Measurements from ENCODE around the gene NUBP2.
A peak's percentile ranks its signal among the peaks of the same experiment; 100 is the strongest.

The NUBP2 gene

GRCh38 chr16:1823821-1824220, 41.1 kb downstream of the NUBP2 start:
- Histone ChIP-seq H3K27ac (ENCODE audit: extremely low read depth, low read depth, low read length) (no peak overlapping the region), H3K36me3 (ENCODE audit: control insufficient read depth in 2 of 2, insufficient read depth in 1 of 2, low read length in 2 of 2) (peaks cover 0 to 35% of the 10 kb centered on the region in 2 experiments; a peak in 2 of 3 replicates), H3K9me3 (ENCODE audit: control insufficient read depth, insufficient read depth, low read depth, low read length) (no peaks in the 10 kb centered on the region), H3K4me3 (ENCODE audit: low read depth, low read length) (no peak overlapping the region), H3K4me1 (ENCODE audit: control insufficient read depth, insufficient read depth, low read length) (no peaks in the 10 kb centered on the region)
- ChIA-PET POLR2A (interaction anchor here (0.6 kb wide), 1 partner anchor 134 kb away, joined by 3 read pairs; no protein-coding TSS in a partner anchor), CTCF (interaction anchor here (0.6 kb wide), 1 partner anchor 11 kb away, joined by 3 read pairs; no protein-coding TSS in a partner anchor)
- TF ChIP-seq GLIS1 (tag by site-specific recombination; IDR thresholded peaks at IDR 0.05) (no peak), ZNF132 (tag by site-specific recombination; IDR thresholded peaks at IDR 0.05; ENCODE audit: borderline replicate concordance) (no peak), TSHZ1 (tag by site-specific recombination; IDR thresholded peaks at IDR 0.05; ENCODE audit: borderline replicate concordance) (no peak), PATZ1 (tag by site-specific recombination; IDR thresholded peaks at IDR 0.05) (no peak), ZNF585B (tag by site-specific recombination; IDR thresholded peaks at IDR 0.05) (peak; percentile 54), ZNF791 (tag by site-specific recombination; IDR thresholded peaks at IDR 0.05) (no peak), ZNF2 (tag by site-specific recombination; IDR thresholded peaks at IDR 0.05) (no peak), ZNF548 (tag by site-specific recombination; IDR thresholded peaks at IDR 0.05) (no peak)
- TF ChIP-seq, protein P1, sequence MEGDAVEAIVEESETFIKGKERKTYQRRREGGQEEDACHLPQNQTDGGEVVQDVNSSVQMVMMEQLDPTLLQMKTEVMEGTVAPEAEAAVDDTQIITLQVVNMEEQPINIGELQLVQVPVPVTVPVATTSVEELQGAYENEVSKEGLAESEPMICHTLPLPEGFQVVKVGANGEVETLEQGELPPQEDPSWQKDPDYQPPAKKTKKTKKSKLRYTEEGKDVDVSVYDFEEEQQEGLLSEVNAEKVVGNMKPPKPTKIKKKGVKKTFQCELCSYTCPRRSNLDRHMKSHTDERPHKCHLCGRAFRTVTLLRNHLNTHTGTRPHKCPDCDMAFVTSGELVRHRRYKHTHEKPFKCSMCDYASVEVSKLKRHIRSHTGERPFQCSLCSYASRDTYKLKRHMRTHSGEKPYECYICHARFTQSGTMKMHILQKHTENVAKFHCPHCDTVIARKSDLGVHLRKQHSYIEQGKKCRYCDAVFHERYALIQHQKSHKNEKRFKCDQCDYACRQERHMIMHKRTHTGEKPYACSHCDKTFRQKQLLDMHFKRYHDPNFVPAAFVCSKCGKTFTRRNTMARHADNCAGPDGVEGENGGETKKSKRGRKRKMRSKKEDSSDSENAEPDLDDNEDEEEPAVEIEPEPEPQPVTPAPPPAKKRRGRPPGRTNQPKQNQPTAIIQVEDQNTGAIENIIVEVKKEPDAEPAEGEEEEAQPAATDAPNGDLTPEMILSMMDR (tag by site-specific recombination; IDR thresholded peaks at IDR 0.05), result peak; percentile 38

DNA sequence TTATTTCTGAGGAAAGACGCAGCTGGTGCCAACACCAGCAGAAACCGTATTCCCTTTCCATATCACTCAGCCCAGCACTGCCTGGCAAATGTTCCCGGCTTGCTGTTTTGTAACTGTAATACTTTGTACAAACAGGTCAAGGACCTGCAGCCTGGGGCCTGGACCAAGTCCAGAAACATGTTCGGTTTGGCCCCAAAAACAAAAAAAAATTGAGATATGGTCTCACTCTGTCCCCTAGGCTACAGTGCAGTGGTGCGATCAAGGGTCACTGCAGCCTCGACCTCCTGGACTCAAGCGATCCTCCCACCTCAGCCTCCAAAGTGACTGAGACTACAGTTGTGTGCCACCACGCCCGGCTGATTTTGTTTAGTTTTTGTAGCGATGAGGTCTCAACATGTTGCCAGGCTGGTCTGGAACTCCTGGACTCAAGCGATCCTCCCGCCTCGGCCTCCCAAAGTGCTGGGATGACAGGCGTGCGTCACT, 42.7 kb downstream of the NUBP2 start:
- peak overlapping the region; percentile 97 for H3K4me3 ChIP-seq (ENCODE audit: low read depth, low read length)
- H3K36me3 ChIP-seq (ENCODE audit: control insufficient read depth in 2 of 2, insufficient read depth in 1 of 2, low read length in 2 of 2), result peaks cover 0 to 29% of the 10 kb centered on the region in 2 experiments; a peak in 2 of 3 replicates
- ChIA-PET CTCF (interaction anchor here (1.1 kb wide), 1 partner anchor 130 kb away, joined by 4 read pairs; no protein-coding TSS in a partner anchor), POLR2A (no interaction called here)
- 0 out of 2 replicates have a peak overlapping the region, but pooled peaks have one; percentile 78 for H3K27ac ChIP-seq (ENCODE audit: extremely low read depth, low read depth, low read length)
- H3K4me1 ChIP-seq (ENCODE audit: control insufficient read depth, insufficient read depth, low read length), result no peaks in the 10 kb centered on the region
- TF ChIP-seq ZSCAN18 (tag by site-specific recombination; IDR thresholded peaks at IDR 0.05) (no peak), SCRT1 (tag by site-specific recombination; IDR thresholded peaks at IDR 0.05; ENCODE audit: borderline replicate concordance) (peak; percentile 29; the same call in 1 of the 2 replicates)
- H3K9me3 ChIP-seq (ENCODE audit: control insufficient read depth, insufficient read depth, low read depth, low read length), result no peaks in the 10 kb centered on the region

Measured in HEK293 (cell line).